Fibroblast of villous mesenchyme (primary cell): ENCODE measurements around the gene FUNDC2. TPM values are rescaled to one million over a fixed set of nuclear protein-coding genes. Genes with fewer than 3 reads are reported as not detected.
A peak's percentile ranks its signal among the peaks of the same experiment; 100 is the strongest.

Experiments
- DNase-seq: peaks from one replicate; pipeline ENCODE4 v3.0.0-alpha.2; 2010; ENCODE audit warnings: low read depth
- H3K4me3 ChIP-seq: 2 replicates; pipeline ENCODE4 v1.5.1; 2011; ENCODE audit warnings: low read depth, mild to moderate bottlenecking, low read length
- total RNA-seq: library from RNA; depleted of rRNA; stranded (reverse); fragments of >200 nt; gene quantifications from 2 replicates; pipeline ENCODE4 v1.2.3, GENCODE V29; 2012
- TF ChIP-seq, protein P1 (sequence below): IDR thresholded peaks from 2 replicates; pipeline ENCODE4 v1.5.1; 2012; ENCODE audit warnings: low read depth, mild to moderate bottlenecking, low read length; ENCODE audit not compliant: insufficient read depth

The FUNDC2 gene
- total RNA-seq, 1 donor = 31.5 TPM

GRCh38 chrX:155046811-155047528 is 20.3 kb downstream of the FUNDC2 start:
- TF ChIP-seq, protein P1, sequence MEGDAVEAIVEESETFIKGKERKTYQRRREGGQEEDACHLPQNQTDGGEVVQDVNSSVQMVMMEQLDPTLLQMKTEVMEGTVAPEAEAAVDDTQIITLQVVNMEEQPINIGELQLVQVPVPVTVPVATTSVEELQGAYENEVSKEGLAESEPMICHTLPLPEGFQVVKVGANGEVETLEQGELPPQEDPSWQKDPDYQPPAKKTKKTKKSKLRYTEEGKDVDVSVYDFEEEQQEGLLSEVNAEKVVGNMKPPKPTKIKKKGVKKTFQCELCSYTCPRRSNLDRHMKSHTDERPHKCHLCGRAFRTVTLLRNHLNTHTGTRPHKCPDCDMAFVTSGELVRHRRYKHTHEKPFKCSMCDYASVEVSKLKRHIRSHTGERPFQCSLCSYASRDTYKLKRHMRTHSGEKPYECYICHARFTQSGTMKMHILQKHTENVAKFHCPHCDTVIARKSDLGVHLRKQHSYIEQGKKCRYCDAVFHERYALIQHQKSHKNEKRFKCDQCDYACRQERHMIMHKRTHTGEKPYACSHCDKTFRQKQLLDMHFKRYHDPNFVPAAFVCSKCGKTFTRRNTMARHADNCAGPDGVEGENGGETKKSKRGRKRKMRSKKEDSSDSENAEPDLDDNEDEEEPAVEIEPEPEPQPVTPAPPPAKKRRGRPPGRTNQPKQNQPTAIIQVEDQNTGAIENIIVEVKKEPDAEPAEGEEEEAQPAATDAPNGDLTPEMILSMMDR = no peak
- no peak for DNase-seq
- no peak overlapping the region for H3K4me3 ChIP-seq

DNA sequence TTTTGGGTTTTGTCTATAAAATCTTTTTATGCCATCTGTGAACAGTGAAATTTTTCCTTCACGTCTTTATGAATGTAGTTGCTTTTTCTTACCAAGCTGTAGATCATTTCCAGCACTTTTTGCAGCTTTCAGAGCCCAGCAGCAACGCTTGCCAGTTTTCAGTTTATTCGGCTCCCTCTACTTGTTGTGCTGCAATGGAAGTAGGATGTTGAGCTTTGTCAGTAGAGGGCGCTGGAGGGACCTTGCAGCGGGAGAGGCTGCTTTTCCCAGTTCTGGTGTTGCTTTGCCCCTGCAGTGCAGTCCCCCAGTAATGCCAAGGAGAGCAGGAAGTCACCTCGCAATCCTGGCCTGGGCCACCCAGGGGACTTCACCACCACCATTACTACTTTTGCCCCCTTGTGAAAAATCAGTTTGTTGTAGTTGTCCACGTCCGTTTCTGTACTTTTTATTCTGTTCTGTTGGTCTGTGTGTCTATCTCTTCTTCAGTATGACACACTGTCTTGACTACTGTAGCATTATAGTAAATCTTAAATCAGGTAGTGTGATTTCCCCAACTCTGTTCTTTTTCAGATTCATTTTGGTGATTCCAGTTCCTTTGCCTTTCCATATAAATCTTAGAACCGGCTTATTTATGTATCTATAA is 22.5 kb downstream of the FUNDC2 start:
- TF ChIP-seq, protein P1 = peak; percentile 72
- peak; percentile 67 for DNase-seq
- no peak overlapping the region for H3K4me3 ChIP-seq

- H3K4me3 ChIP-seq = no peak overlapping the region
- TF ChIP-seq, protein P1 = no peak
- DNase-seq = no peak
Measured at GRCh38 chrX:155052738-155053498, 26.3 kb downstream of the FUNDC2 start.

GRCh38 chrX:155053656-155054055 is 27.0 kb downstream of the FUNDC2 start:
- TF ChIP-seq, protein P1 = no peak

GRCh38 chrX:155054255-155054654 is 27.6 kb downstream of the FUNDC2 start:
- TF ChIP-seq, protein P1 = no peak
- no peak for DNase-seq
- no peak overlapping the region for H3K4me3 ChIP-seq

More at GRCh38 chrX:155053656-155054055, 27.0 kb downstream of the FUNDC2 start:
- no peak overlapping the region for H3K4me3 ChIP-seq
- no peak for DNase-seq

- no peak overlapping the region for H3K4me3 ChIP-seq
- TF ChIP-seq, protein P1 = no peak
- no peak for DNase-seq
Measured at GRCh38 chrX:155055494-155055893, 28.9 kb downstream of the FUNDC2 start.
